ENCODE results near the gene SDHAF2. TPM values are rescaled to one million over a fixed set of nuclear protein-coding genes. Genes with fewer than 3 reads are reported as not detected.

SDHAF2 gene
- total and polyA plus RNA-seq, 4 donors: 25.5 to 46.9 (median 30.2) TPM

DNA sequence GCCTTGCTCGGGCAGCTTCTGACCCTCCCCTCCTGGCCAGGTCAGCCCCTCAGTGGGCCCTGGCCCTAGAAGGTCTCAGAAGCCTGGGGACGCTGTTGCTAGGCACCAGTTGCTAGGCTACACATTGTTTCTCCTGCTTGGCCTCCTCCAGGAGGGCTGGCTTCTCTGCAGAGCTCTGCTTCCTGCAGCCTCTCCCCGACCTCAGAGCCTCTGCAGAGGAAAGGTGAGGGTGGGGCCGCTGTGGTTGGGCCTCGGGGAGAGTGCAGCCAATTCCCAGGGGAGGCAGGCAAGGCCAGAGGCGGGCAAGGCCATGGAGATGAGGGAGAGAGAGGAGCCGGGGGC, 51.0 kb downstream of the SDHAF2 start:
- Histone ChIP-seq H3K27me3 (ENCODE audit: control insufficient read depth in 4 of 4, insufficient read depth in 4 of 4, low read length in 3 of 4) (no peaks in the 10 kb centered on the region), H3K4me3 (ENCODE audit: low read depth in 1 of 3, low read length in 3 of 3) (no peak overlapping the region), H3K9me3 (ENCODE audit: control insufficient read depth in 4 of 4, low read length in 3 of 4) (no peaks in the 10 kb centered on the region), H3K4me1 (ENCODE audit: control insufficient read depth in 4 of 4, insufficient read depth in 4 of 4, low read length in 3 of 4) (peaks cover 3 to 17% (median 11%) of the 10 kb centered on the region in 4 donors), H3K27ac (ENCODE audit: low read depth in 1 of 2, low read length in 2 of 2) (no peak overlapping the region), H3K9ac (ENCODE audit: low read depth in 1 of 2, low read length in 2 of 2) (no peak overlapping the region), H3K36me3 (ENCODE audit: control insufficient read depth in 4 of 4, insufficient read depth in 3 of 4, low read depth in 1 of 4, low read length in 3 of 4) (no peaks in the 10 kb centered on the region)
- WGBS: 73% methylated on average over 7 of the region's 7 CpGs
- TF ChIP-seq TAF1 (conservative IDR thresholded peaks at IDR 0.05) (no peak), HNF4A (conservative IDR thresholded peaks at IDR 0.05) (no peak), FOXA2 (IDR thresholded peaks at IDR 0.05) (no peak), HNF4G (IDR thresholded peaks at IDR 0.05) (no peak), GABPA (IDR thresholded peaks at IDR 0.05 in 1 of 2, conservative IDR thresholded peaks at IDR 0.05 in 1 of 2) (no peak), FOXA1 (IDR thresholded peaks at IDR 0.05) (no peak)
- TF ChIP-seq, protein P1, sequence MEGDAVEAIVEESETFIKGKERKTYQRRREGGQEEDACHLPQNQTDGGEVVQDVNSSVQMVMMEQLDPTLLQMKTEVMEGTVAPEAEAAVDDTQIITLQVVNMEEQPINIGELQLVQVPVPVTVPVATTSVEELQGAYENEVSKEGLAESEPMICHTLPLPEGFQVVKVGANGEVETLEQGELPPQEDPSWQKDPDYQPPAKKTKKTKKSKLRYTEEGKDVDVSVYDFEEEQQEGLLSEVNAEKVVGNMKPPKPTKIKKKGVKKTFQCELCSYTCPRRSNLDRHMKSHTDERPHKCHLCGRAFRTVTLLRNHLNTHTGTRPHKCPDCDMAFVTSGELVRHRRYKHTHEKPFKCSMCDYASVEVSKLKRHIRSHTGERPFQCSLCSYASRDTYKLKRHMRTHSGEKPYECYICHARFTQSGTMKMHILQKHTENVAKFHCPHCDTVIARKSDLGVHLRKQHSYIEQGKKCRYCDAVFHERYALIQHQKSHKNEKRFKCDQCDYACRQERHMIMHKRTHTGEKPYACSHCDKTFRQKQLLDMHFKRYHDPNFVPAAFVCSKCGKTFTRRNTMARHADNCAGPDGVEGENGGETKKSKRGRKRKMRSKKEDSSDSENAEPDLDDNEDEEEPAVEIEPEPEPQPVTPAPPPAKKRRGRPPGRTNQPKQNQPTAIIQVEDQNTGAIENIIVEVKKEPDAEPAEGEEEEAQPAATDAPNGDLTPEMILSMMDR (IDR thresholded peaks at IDR 0.05; ENCODE audit: low read depth, low read length, missing input control): no peak
- TF ChIP-seq, protein P2, sequence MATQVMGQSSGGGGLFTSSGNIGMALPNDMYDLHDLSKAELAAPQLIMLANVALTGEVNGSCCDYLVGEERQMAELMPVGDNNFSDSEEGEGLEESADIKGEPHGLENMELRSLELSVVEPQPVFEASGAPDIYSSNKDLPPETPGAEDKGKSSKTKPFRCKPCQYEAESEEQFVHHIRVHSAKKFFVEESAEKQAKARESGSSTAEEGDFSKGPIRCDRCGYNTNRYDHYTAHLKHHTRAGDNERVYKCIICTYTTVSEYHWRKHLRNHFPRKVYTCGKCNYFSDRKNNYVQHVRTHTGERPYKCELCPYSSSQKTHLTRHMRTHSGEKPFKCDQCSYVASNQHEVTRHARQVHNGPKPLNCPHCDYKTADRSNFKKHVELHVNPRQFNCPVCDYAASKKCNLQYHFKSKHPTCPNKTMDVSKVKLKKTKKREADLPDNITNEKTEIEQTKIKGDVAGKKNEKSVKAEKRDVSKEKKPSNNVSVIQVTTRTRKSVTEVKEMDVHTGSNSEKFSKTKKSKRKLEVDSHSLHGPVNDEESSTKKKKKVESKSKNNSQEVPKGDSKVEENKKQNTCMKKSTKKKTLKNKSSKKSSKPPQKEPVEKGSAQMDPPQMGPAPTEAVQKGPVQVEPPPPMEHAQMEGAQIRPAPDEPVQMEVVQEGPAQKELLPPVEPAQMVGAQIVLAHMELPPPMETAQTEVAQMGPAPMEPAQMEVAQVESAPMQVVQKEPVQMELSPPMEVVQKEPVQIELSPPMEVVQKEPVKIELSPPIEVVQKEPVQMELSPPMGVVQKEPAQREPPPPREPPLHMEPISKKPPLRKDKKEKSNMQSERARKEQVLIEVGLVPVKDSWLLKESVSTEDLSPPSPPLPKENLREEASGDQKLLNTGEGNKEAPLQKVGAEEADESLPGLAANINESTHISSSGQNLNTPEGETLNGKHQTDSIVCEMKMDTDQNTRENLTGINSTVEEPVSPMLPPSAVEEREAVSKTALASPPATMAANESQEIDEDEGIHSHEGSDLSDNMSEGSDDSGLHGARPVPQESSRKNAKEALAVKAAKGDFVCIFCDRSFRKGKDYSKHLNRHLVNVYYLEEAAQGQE (IDR thresholded peaks at IDR 0.05): no peak
- TF ChIP-seq, protein P3, sequence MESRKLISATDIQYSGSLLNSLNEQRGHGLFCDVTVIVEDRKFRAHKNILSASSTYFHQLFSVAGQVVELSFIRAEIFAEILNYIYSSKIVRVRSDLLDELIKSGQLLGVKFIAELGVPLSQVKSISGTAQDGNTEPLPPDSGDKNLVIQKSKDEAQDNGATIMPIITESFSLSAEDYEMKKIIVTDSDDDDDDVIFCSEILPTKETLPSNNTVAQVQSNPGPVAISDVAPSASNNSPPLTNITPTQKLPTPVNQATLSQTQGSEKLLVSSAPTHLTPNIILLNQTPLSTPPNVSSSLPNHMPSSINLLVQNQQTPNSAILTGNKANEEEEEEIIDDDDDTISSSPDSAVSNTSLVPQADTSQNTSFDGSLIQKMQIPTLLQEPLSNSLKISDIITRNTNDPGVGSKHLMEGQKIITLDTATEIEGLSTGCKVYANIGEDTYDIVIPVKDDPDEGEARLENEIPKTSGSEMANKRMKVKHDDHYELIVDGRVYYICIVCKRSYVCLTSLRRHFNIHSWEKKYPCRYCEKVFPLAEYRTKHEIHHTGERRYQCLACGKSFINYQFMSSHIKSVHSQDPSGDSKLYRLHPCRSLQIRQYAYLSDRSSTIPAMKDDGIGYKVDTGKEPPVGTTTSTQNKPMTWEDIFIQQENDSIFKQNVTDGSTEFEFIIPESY (IDR thresholded peaks at IDR 0.05): no peak
- TF ChIP-seq, protein P4, sequence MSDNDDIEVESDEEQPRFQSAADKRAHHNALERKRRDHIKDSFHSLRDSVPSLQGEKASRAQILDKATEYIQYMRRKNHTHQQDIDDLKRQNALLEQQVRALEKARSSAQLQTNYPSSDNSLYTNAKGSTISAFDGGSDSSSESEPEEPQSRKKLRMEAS (IDR thresholded peaks at IDR 0.05): no peak
- DNase-seq (ENCODE audit: low spot score): no peak

DNA sequence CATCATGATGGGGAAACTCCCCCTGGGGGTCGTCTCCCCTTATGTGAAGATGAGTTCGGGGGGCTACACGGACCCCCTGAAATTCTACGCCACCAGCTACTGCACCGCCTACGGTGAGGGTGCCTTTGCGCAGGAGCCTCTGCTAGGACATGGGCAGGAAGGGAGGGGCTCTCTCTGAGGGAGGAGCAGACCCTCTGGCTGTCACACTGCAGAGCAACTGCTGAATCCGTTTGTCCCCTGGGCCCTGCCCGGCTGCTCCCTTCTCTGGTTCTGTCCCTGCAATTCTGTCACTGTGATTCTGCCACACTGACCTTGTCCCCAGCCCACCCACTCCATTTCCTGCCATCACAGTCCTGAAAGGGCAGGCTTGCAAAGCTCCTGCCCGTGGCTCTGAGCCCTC, 51.9 kb downstream of the SDHAF2 start:
- Histone ChIP-seq H3K4me3 (ENCODE audit: low read depth in 1 of 3, low read length in 3 of 3) (no peak overlapping the region), H3K4me1 (ENCODE audit: control insufficient read depth in 4 of 4, insufficient read depth in 4 of 4, low read length in 3 of 4) (peaks cover 3 to 17% (median 11%) of the 10 kb centered on the region in 4 donors), H3K36me3 (ENCODE audit: control insufficient read depth in 4 of 4, insufficient read depth in 3 of 4, low read depth in 1 of 4, low read length in 3 of 4) (no peaks in the 10 kb centered on the region), H3K27ac (ENCODE audit: low read depth in 1 of 2, low read length in 2 of 2) (no peak overlapping the region), H3K9ac (ENCODE audit: low read depth in 1 of 2, low read length in 2 of 2) (no peak overlapping the region), H3K9me3 (ENCODE audit: control insufficient read depth in 4 of 4, low read length in 3 of 4) (no peaks in the 10 kb centered on the region), H3K27me3 (ENCODE audit: control insufficient read depth in 4 of 4, insufficient read depth in 4 of 4, low read length in 3 of 4) (no peaks in the 10 kb centered on the region)
- DNase-seq (ENCODE audit: low spot score): no peak
- 79% methylated on average over 10 of the region's 10 CpGs for whole genome bisulfite sequencing
- TF ChIP-seq, protein P3 (IDR thresholded peaks at IDR 0.05): no peak
- TF ChIP-seq FOXA2 (IDR thresholded peaks at IDR 0.05) (no peak), RXRA (IDR thresholded peaks at IDR 0.05) (no peak), TAF1 (conservative IDR thresholded peaks at IDR 0.05) (no peak), EGR1 (IDR thresholded peaks at IDR 0.05; ENCODE audit: low read depth in 2 of 2) (no peak), GABPA (IDR thresholded peaks at IDR 0.05 in 1 of 2, conservative IDR thresholded peaks at IDR 0.05 in 1 of 2) (no peak), HNF4G (IDR thresholded peaks at IDR 0.05) (no peak), RAD21 (IDR thresholded peaks at IDR 0.05) (no peak), HNF4A (conservative IDR thresholded peaks at IDR 0.05) (no peak), JUND (IDR thresholded peaks at IDR 0.05) (no peak)
- TF ChIP-seq, protein P4 (IDR thresholded peaks at IDR 0.05): no peak
- TF ChIP-seq, protein P2 (IDR thresholded peaks at IDR 0.05): no peak
- TF ChIP-seq, protein P1 (IDR thresholded peaks at IDR 0.05; ENCODE audit: low read depth, low read length, missing input control): no peak
